ENCODE data around the gene SIGLEC11. TPM values are rescaled to one million over a fixed set of nuclear protein-coding genes. Genes with fewer than 3 reads are reported as not detected.
A peak's percentile ranks its signal among the peaks of the same experiment; 100 is the strongest.

SIGLEC11 gene
- total RNA-seq, 4 donors from 2014 or later = 0.85 to 3.6 (median 1.3) TPM

GRCh38 chr19:49932041-49932451 is 28.9 kb downstream of the SIGLEC11 start:
- peaks cover 0 to 33% (median 14%) of the 10 kb centered on the region in 3 donors for H3K4me1 ChIP-seq
- WGBS, 2 donors (ENCODE audit: low coverage in 1 of 2) = 97 to 100% methylated on average over 3 to 5 of the region's 5 CpGs
- no peaks in the 10 kb centered on the region for H3K27me3 ChIP-seq
- TF ChIP-seq CTCF (IDR thresholded peaks at IDR 0.05) = no peak
- TF ChIP-seq EP300 (IDR thresholded peaks at IDR 0.05) = no peak
- TF ChIP-seq POLR2A (IDR thresholded peaks at IDR 0.05) = no peak
- TF ChIP-seq POLR2AphosphoS5 (IDR thresholded peaks at IDR 0.05) = no peak
- H3K9me3 ChIP-seq = no peaks in the 10 kb centered on the region
- ATAC-seq = no peak
- no peak overlapping the region for H3K4me3 ChIP-seq
- peaks cover 0 to 26% of the 10 kb centered on the region in 2 donors for H3K36me3 ChIP-seq
- no peak overlapping the region for H3K27ac ChIP-seq

GRCh38 chr19:49931293-49932040 is 29.5 kb downstream of the SIGLEC11 start:
- Histone ChIP-seq H3K27me3 (no peaks in the 10 kb centered on the region), H3K27ac (peak overlapping the region in 1 of 4 donors; percentile 94), H3K9me3 (no peaks in the 10 kb centered on the region), H3K4me1 (peaks cover 0 to 39% (median 14%) of the 10 kb centered on the region in 3 donors), H3K36me3 (peaks cover 0 to 32% of the 10 kb centered on the region in 2 donors), H3K4me3 (no peak overlapping the region)
- TF ChIP-seq POLR2AphosphoS5 (IDR thresholded peaks at IDR 0.05) = no peak
- no peak for TF ChIP-seq EP300 (IDR thresholded peaks at IDR 0.05)
- TF ChIP-seq CTCF (IDR thresholded peaks at IDR 0.05) = no peak
- no peak for TF ChIP-seq POLR2A (IDR thresholded peaks at IDR 0.05)
- ATAC-seq = no peak
- 94% methylated on average over 3 to 7 of the region's 7 CpGs for WGBS, 2 donors (ENCODE audit: low coverage in 1 of 2)

GRCh38 chr19:49930483-49931011 is 30.4 kb downstream of the SIGLEC11 start:
- Histone ChIP-seq H3K4me3 (peak overlapping the region in 1 of 2 donors; percentile 96), H3K9me3 (no peaks in the 10 kb centered on the region), H3K4me1 (peaks cover 0 to 45% (median 14%) of the 10 kb centered on the region in 3 donors), H3K36me3 (peaks cover 0 to 41% of the 10 kb centered on the region in 2 donors), H3K27ac (peak overlapping the region in 3 of 4 donors; percentile 93 to 96 (median 94)), H3K27me3 (no peaks in the 10 kb centered on the region)
- no peak for TF ChIP-seq EP300 (IDR thresholded peaks at IDR 0.05)
- TF ChIP-seq CTCF (IDR thresholded peaks at IDR 0.05) = no peak
- no peak for TF ChIP-seq POLR2AphosphoS5 (IDR thresholded peaks at IDR 0.05)
- TF ChIP-seq POLR2A (IDR thresholded peaks at IDR 0.05) = no peak
- no peak for ATAC-seq
- 13 to 60% methylated on average over 1 to 8 of the region's 15 CpGs for WGBS, 2 donors (ENCODE audit: low coverage in 1 of 2)

- TF ChIP-seq POLR2AphosphoS5 (IDR thresholded peaks at IDR 0.05) (peak; percentile 74), POLR2A (IDR thresholded peaks at IDR 0.05) (peak; percentile 47 to 64), EP300 (IDR thresholded peaks at IDR 0.05) (no peak), CTCF (IDR thresholded peaks at IDR 0.05) (peak in 1 of 4 experiments; percentile 38)
- peak overlapping the region; percentile 64 to 96 (median 94) for H3K27ac ChIP-seq
- peaks cover 0 to 48% of the 10 kb centered on the region in 2 donors for H3K36me3 ChIP-seq
- H3K4me3 ChIP-seq = peak overlapping the region; percentile 78 to 96
- no peaks in the 10 kb centered on the region for H3K27me3 ChIP-seq
- H3K9me3 ChIP-seq = no peaks in the 10 kb centered on the region
- peaks cover 0 to 52% (median 15%) of the 10 kb centered on the region in 3 donors for H3K4me1 ChIP-seq
- ATAC-seq = peak; percentile 95
- WGBS, 2 donors (ENCODE audit: low coverage in 1 of 2) = 7 to 9% methylated on average over 10 to 27 of the region's 43 CpGs
Observed at GRCh38 chr19:49929611-49930482, 31.1 kb downstream of the SIGLEC11 start.
